ENCODE results near the gene NLRP9.

Gene NLRP9

GRCh38 chr19:55703790-55704215 is 34.4 kb downstream of the NLRP9 start:
- DNase-seq: peak; percentile 12

DNA sequence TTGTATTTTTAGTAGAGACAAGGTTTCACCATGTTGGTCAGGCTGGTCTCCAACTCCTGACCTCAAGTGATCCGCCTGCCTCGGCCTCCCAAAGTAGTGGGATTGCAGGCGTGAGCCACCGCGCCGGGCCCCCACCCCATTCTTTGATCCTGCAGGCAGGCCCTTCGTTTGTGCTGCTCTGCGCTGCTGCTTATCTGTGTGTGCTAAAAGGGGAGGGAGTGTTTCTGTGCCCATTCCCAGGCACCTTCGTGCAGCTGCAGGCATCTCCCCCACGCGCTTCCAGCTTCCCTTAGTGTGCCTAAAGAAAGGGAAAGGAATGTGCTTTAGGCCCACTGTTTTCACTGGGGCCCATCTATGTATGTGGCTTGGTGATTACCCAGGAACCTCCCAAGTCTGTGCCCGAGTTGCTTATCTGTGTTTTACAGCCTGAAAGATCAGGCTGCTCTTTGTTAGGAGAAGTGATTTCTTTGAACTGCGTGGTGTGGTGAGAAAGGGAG is 36.0 kb downstream of the NLRP9 start:
- no peak for DNase-seq

- no peak for DNase-seq
Measured at GRCh38 chr19:55700813-55701212, 37.4 kb downstream of the NLRP9 start.

DNA sequence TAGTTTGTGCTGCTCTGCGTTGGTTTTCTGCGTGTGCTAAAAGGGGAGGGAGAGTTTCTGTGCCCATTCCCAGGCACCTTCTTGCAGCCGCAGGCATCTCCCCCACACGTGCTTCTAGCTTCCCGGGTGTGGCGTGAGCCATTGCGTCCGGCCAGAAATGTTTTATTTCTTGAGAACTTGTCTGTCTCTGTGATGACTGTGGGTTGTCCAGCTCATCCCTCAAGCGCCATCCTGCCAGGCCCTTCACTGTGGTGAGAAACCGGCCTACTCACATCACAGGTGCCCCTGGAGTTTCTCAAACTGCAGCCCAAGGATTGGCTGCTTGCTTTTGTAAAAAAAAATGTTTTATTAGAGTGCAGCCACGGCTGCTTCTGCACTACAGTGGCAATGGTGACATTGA is 39.0 kb downstream of the NLRP9 start:
- no peak for DNase-seq

DNA sequence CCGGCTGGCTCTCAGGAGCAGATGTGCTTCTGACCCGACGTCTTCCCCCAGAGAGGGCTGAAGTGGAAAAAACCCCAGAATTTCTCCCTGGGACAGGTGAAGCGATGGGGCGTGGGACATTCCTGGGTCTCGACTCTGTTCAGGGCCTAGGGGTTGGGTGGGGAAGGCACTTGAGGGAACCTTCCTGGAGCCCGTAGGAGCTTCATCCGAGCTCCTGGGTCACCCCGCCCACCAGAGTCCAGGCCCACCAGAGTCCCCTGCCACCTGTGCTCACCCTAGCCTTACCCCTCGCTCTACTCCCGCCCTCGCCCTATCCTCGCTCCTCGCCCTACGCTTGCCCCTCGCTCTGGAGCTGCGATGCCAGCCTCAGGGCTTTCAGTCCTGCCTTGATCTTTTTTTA is 39.9 kb downstream of the NLRP9 start:
- DNase-seq: no peak

DNA sequence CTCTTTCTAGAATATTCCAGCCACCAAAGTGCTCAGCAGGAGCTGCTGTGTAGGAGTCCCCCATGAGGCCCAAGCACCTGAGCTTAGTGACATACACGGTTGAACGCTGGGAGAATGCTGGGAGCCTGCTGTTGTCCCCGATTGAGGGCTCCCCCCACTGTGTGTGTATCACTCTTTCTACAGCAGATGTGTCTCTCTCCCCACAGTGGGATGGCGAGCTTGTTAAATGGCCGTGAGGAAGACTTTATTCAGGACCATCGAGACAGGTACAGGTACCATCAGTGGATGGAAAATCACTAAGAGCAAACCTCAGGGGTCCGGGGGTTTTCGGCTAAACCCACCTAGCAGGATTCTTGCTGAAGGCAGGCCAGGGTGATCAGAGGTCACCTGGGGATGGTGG is 40.5 kb downstream of the NLRP9 start:
- DNase-seq: no peak

- DNase-seq: no peak
Measured at GRCh38 chr19:55697069-55697440, 41.1 kb downstream of the NLRP9 start.

DNA sequence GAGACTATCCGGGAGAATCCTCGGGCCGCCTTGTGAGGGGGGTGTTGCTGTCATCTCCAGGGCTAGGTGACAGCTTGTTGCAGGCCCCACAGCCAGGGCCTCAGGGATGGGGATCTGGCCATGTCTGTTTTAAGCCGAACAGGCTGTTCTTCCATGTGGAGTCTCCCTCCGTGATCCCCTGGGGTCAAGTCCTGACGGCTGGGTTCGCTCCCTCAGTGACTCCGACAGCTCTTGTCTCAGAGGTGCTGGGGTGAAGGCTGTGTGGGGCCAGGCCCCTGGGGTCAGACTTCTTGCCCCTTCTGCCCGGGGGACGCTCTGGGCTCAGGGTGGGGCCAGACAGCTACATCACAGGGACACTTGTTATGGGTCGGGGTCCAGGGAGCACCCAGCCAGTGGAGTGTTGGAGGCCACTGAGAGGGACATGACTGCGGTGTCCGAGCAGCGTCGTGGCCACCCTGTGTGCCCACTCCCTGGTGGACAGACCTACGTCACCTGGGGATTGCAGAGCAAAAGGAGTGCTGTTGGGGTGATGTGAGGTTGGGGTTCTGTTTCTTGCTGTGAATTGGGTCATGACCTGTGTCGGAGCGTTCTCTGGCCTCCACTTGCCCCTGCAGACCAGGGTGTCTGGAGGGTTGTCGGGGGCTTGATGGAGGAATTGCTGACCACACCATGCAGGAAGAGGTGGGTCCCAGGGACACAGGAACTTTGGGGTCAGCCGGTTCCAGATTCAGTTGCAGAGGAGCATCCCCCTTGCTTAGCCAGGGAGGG is 41.7 kb downstream of the NLRP9 start:
- DNase-seq: no peak

DNA sequence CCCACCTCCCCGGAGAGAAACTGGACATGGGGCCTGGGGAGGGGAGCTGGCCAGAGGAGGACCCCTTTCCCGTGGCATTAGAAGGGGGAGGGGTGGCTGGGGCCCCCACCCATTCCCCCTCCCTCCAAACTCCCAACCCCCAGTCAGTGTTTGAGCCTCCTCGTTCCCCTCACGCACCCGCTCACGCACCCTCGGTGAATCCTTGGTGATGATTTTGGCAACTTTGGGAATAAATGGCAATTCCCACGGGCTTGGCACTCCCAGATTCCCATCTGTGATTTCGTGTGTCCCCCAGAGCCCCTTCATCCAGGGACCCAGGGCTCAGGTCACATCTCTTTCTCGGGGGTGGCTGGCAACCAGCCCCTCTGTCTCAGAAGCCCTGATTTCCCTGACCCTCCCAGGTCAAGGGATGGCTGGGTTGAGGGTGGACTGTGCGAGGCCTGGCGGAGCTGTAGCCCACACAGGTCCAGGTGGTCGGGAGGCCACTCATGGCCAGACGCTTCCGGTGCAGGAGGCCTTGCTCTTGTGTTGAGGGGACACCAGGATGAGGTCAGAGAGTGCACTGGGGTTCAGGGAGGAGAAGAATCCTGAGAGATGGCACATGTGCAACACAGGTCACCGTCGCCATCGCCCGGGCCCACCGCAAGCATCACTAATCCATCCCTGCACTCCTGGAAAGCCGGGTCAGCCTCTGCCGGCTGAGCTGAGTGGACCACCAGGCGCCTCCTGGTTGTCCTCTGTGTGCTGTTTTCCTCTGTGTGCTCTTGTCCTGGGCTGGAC is 42.5 kb downstream of the NLRP9 start:
- DNase-seq: no peak

DNA sequence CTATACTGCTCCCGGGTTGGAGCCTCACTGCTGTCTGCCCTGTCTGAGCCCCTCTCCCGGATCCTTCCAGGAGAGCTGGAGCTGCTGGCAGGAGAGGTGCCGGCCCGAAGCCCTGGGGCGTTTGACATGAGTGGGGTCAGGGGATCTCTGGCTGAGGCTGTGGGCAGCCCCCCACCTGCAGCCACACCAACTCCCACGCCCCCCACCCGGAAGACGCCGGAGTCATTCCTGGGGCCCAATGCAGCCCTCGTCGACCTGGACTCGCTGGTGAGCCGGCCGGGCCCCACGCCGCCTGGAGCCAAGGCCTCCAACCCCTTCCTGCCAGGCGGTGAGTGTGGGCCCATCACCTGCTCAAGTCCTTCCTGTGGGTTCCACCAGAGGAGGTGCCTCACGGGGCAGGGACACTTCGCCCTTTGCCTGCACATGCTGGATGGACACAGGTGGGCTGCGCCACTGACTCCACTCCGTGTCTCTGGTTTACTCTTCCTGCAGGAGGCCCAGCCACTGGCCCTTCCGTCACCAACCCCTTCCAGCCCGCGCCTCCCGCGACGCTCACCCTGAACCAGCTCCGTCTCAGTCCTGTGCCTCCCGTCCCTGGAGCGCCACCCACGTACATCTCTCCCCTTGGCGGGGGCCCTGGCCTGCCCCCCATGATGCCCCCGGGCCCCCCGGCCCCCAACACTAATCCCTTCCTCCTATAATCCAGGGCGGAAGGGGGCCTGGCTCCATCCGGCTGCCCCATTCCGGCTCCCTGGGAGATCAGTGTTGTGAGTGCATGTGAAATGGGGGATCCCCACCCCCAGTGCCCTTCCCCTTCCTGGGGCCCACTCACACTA is 43.3 kb downstream of the NLRP9 start:
- no peak for DNase-seq

GRCh38 chr19:55694241-55694655 is 44.0 kb downstream of the NLRP9 start:
- DNase-seq: no peak

GRCh38 chr19:55693336-55693974 is 44.7 kb downstream of the NLRP9 start:
- DNase-seq: no peak

DNA sequence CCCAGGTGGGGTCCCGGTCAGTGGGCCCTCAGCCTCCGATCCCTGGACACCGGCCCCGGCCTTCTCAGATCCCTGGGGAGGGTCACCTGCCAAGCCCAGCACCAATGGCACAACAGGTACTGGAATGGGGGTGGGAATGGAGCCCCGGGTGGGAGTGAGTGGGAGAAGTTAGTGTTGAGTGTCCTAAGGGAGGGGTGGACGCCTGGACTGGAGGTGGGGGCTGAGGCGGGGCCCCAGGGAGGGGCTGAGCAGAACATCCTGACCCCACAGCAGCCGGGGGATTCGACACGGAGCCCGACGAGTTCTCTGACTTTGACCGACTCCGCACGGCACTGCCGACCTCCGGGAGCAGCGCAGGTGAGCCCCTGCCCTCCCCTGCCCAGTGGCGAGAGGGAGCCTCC is 45.5 kb downstream of the NLRP9 start:
- no peak for DNase-seq

DNA sequence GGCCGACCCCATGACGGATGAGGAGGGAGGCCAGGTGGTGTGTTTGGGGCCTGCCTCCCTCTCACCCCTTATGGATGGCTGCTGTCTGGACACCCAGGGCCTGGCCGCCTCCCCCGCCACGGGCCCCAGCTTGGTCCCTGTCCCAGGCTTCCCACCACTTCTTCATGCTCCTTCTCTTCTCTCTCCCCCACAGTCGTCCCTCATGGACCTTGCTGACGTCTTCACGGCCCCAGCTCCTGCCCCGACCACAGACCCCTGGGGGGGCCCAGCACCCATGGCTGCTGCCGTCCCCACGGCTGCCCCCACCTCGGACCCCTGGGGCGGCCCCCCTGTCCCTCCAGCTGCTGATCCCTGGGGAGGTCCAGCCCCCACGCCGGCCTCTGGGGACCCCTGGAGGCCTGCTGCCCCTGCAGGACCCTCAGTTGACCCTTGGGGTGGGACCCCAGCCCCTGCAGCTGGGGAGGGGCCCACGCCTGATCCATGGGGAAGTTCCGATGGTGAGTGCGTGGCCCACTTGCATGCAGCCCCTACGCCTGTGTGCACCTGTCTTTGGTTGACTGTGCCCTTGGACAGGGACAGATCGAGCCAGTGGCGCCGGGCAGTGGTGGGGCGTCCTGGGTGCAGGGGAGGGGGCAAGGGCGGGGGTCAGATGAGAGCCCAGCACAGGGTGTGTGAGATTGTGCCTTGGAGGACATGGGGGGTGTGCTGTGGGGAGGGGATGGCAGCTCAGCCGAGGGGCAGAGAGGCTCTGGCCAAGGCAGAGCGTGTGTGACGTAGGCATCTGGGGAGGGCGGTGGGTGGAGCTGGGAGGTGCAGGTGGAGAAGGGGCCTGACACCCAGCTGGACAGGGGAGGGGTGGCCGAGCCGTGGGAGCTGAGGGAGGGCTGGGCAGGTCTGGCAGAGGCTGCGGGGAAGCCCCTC is 46.4 kb downstream of the NLRP9 start:
- DNase-seq: no peak

DNA sequence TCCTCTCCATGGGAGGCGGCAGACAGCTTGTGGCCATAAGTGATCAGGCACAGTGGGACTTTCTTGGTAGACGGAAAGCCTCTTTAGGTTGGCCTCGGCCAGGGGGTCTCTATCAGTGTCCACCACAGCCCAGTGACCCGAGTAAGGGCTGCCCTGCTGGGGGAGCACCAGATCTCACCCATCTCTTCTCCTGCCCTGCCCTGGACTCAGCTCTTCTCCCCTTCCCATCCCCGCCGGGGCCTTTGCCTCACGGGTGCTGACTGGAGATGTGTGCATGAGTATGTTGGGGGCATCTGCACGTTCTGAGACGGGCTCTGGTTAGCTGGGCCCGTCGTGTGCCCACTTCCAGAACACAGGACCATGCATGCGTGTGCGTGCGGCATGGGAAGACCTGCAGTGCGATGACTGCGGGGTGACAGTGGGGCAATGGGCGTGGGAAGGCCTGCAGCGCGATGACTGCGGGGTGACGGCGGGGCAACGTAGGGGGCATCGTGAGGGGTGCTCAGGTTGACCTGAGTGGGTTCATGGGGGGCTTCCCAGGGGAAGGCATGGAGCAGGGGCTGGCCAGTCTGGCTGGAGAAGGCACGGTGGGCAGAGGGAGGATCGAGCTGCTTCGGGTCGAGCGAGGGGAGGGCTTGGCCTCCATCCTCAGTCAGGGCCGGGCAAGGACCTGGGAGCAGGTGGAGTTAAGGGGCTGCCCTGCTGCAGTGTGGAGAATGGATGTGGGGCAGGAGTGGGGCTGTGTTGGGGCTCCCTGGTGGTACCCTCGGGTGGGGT is 47.2 kb downstream of the NLRP9 start:
- DNase-seq: no peak

DNA sequence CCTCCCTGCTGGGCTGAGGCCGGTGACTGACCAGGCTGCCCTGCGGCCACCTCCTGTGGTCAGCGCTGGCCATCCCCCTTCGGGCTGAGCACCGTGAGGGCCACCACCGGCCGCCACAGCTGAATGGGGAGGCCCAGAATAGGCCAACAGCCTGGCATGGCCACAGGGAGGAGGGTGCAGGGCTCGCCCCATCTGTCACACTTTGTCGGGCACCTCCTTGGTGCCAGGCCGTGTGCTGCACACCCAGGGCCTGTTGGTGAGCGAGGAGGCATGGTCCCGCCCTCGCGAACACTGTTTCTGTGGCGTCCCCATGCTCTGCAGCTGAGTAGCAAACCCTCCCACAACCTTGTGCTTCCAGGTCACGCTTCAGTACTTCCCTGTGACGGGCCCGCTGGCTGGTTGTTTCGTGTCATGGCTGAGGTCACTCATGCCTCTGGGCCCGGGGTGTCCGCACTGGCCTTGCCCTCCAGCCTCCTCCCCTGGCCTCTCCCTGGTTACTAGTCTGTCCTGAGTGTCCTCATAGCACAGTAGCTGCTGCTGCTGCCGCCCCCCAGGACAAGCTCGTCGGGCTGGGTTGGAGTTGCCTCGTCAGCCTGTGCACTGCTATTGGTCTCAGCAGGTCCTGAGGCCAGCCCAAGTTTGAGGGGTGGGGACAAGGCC is 48.0 kb downstream of the NLRP9 start:
- no peak for DNase-seq

DNA sequence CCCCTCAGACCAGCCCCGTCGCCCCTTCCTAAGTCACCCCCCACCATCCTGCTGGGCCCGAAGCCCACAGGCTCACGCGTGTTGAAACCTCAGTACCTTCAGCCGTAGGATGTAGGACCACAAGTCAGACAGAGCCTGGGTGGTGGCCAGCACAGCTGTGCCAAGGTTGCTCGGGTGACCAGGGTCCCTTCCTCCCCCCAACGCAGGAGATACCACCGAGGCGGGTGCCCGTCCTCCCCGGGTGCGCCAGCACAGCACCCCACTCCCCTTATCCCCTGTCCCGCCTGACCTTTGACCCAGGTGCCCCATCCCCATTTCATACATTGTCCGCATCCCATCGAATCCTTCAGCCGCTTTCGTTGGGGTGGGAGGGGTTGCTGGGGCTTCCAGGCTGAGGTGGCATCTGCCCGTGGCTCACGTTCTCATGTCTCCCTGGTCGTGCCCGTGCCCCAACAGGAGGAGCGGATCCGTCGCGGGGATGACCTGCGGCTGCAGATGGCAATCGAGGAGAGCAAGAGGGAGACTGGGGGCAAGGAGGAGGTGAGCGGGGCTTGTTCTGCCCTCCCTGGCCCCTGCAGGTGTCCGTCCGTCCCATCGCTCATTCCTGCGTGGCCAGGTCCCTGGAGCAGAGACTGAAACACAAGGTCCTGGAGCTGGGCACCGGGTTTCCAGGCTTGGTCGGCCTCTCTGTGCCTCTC is 48.6 kb downstream of the NLRP9 start:
- no peak for DNase-seq

DNA sequence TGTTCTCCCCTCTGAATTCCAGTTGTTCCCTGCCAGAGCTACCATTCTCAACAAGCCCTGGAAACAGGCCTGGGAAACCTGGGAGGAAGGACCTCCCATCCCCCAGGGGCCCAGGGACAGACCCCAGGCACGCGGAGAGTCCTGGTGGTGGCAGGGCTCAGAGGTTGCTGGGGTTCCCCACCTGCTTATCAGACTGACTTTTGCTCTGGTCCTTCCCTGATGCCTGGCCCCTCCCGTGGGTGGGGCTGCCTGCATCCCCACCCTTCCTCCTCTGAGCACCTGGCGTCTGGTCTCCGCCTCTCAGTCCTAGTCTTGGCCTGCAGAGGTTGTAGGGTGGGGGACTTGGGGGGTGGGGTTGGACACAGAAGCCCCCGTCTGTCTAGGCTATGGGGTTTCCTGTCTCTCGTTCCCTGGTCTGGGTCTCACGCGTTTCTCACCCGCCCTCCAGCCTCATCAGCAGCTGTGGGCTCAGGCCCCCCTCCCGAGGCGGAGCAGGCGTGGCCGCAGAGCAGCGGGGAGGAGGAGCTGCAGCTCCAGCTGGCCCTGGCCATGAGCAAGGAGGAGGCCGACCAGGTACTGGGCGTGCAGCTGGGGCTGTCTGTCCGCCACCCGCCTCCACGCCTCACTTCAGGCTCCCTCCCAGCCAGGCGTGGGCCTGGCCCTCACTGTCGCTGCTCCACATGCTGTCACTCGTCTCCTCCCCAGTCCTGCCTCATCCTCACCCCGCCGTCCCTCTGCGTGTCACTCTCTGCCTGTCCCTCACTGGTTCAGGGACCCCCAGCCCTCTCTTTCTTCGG is 49.6 kb downstream of the NLRP9 start:
- no peak for DNase-seq

Measured in effector CD8-positive, alpha-beta T cell (primary cell).